GM12892 (cell line): Measurements from ENCODE around the gene LRRFIP1.
"Not testable (repeated sequence)": the region's sequence is repeated elsewhere in the genome, so short reads cannot be mapped to it uniquely, and the experiment has no call there.

Experiments
- POLR2AphosphoS5 ChIP-seq: IDR thresholded peaks from 2 replicates; pipeline ENCODE4 v1.6.1; 2011; ENCODE audit warnings: low read depth, low read length, control low read depth
- TAF1 ChIP-seq: IDR thresholded peaks from 2 replicates; pipeline ENCODE4 v1.6.1; 2011; ENCODE audit warnings: low read depth, mild to moderate bottlenecking, control low read depth, low read length, borderline replicate concordance

DNA sequence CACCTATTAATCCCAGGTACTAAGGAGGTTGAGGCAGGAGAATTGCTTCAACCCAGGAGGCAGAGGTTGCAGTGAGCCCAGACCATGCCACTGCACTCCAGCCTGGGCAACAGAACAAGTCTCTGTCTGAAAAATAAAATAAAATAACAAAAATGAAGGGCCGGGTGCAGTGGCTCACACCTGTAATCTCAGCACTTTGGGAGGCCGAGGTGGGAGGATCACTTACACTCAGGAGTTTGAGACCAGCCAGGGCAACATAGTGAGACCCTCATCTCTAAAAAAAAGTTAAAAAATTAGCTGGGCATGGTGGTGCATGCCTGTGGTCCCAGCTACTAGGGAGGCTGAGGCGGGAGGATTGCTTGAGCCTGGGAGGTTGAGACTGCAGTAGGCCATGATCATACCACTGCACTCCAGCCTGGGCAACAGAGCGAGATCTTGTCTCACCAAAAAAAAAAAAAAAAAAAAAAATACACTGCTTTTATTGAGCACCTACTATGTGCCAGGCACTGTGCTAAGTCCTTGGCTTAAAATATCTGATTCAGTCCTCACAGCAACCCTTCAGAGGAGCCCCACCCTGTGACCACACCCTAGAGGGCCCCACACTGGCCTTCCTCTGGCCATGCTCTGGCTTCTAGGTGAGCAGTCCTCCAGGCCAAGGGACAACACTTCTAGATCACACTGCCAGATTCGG lies 31.4 kb upstream of the LRRFIP1 start:
- TF ChIP-seq TAF1, POLR2AphosphoS5: not testable (repeated sequence)
